K562 (cell line): ENCODE data around the gene CNTFR. TPM values are rescaled to one million over a fixed set of nuclear protein-coding genes. Genes with fewer than 3 reads are reported as not detected.

Experiments used
- C11orf30 ChIP-seq: fragments of 450-650 bp; IDR thresholded peaks from 2 replicates; pipeline ENCODE4 v1.6.1; 2016; ENCODE audit warnings: low read depth, mild to moderate bottlenecking
- ZBTB33 ChIP-seq: sonication (generic); formaldehyde crosslinking; IDR thresholded peaks from 2 replicates; pipeline ENCODE4 v1.8.1; 2023; ENCODE audit warnings: mild to moderate bottlenecking, missing genetic modification reagents
- ZNF609 ChIP-seq: sonication (generic); formaldehyde crosslinking; IDR thresholded peaks from 2 replicates; pipeline ENCODE4 v1.8.1; 2023; ENCODE audit warnings: missing genetic modification reagents, mild to moderate bottlenecking, borderline replicate concordance
- polyA plus RNA-seq, 8 experiments: library from polyadenylated mRNA; depleted of rRNA in 4 of 8; stranded (reverse) in 5 of 8; unstranded in 3 of 8; fragments of >200 nt; fragmentation: Nextera tagmentation in 2 of 8; fragmentation: Illumina TruSeq in 1 of 8; extraction: Ambion mirVana in 2 of 8; extraction: Trizol in 1 of 8; gene quantifications; 2 replicates each; pipeline versions ENCODE4 v1.2.1 to v1.2.3, GENCODE V29; 2011 to 2014; ENCODE audit warnings: inconsistent platforms in 1 of 8, missing spikeins in 1 of 8
- total RNA-seq, 7 experiments: library from RNA; depleted of rRNA in 6 of 7; stranded (reverse); fragments of >200 nt in 6 of 7; fragmentation: Illumina TruSeq in 2 of 7; extraction: Trizol in 2 of 7; gene quantifications; 2 replicates each; pipeline versions ENCODE4 v1.2.1 to v1.2.3, GENCODE V29; 2011 to 2021; ENCODE audit warnings: low replicate concordance in 1 of 7

The CNTFR gene
- total and polyA plus RNA-seq, 9 of the 15 experiments (the other 6 are each of a cell fraction or from before 2014, with no cell fraction given), result not detected

- TF ChIP-seq ZNF609 (CRISPR knock-in tag) (no peak), C11orf30 (no peak), ZBTB33 (no peak)
- TF ChIP-seq, all 486 proteins: peak for 0
These were observed 2.7 kb upstream of the CNTFR start (continued) for GRCh38 chr9:34591917-34592866.
